Activated CD8-positive, alpha-beta memory T cell treated with anti-CD3 and anti-CD28 coated beads for 1 hour (primary cell): ENCODE results near the gene SLC4A1AP.

Source experiments
- DNase-seq, 2 donors: peaks; one replicate each; pipeline ENCODE4 v3.0.0-alpha.2; 2020; ENCODE audit warnings: low read depth in 1 of 2; ENCODE audit errors: extremely low read depth in 1 of 2

SLC4A1AP gene

GRCh38 chr2:27738349-27739057, 74.8 kb downstream of the SLC4A1AP start:
- no peak for DNase-seq

GRCh38 chr2:27739058-27739373, 75.3 kb downstream of the SLC4A1AP start:
- DNase-seq, result no peak

- DNase-seq, result no peak
Measured at GRCh38 chr2:27741673-27742072, 78.0 kb downstream of the SLC4A1AP start.

- DNase-seq, result no peak
Measured at GRCh38 chr2:27742571-27742970, 78.9 kb downstream of the SLC4A1AP start.
